Spleen (tissue), 11 donors: Measurements from ENCODE around the gene FBRS. TPM values are rescaled to one million over a fixed set of nuclear protein-coding genes. Genes with fewer than 3 reads are reported as not detected.
A peak's percentile ranks its signal among the peaks of the same experiment; 100 is the strongest.

ENCODE experiments used
- DNase-seq: peaks from one replicate; pipeline ENCODE4 v3.0.0-alpha.2; 2020
- H3K27ac ChIP-seq, 8 donors: fragments of 200-600 bp; sonication (generic) in 7 of 8; 1 replicate in 4 of 8; 2 replicates in 4 of 8; pipeline versions ENCODE4 v1.5.0 to v1.8.0; 2016 to 2021; ENCODE audit warnings: inconsistent platforms in 4 of 8, mild to moderate bottlenecking in 4 of 8, moderate library complexity in 1 of 8
- H3K27me3 ChIP-seq, 7 donors: fragments of 200-600 bp; sonication (generic) in 6 of 7; replicated peaks in 1 of 7; 1 replicate in 4 of 7; 2 replicates in 3 of 7; pipeline versions ENCODE4 v1.5.0 to v1.8.0; 2016 to 2021; ENCODE audit warnings: inconsistent platforms in 3 of 7, mild to moderate bottlenecking in 1 of 7
- H3K36me3 ChIP-seq, 6 donors: fragments of 200-600 bp; sonication (generic) in 5 of 6; 1 replicate in 4 of 6; 2 replicates in 2 of 6; pipeline versions ENCODE4 v1.5.0 to v1.8.0; 2016 to 2021; ENCODE audit warnings: inconsistent platforms in 2 of 6
- H3K4me1 ChIP-seq, 6 donors: fragments of 200-600 bp; sonication (generic) in 5 of 6; 1 replicate in 3 of 6; 2 replicates in 3 of 6; pipeline versions ENCODE4 v1.5.0 to v1.8.0; 2016 to 2021; ENCODE audit warnings: inconsistent platforms in 3 of 6
- H3K4me3 ChIP-seq, 8 donors: fragments of 200-600 bp; sonication (generic) in 7 of 8; 1 replicate in 4 of 8; 2 replicates in 4 of 8; pipeline versions ENCODE4 v1.5.0 to v1.8.0; 2016 to 2021; ENCODE audit warnings: inconsistent platforms in 4 of 8, mild to moderate bottlenecking in 4 of 8, moderate library complexity in 2 of 8
- H3K9me3 ChIP-seq, 8 donors: fragments of 200-600 bp; sonication (generic) in 7 of 8; 1 replicate in 4 of 8; 2 replicates in 4 of 8; pipeline versions ENCODE4 v1.5.0 to v1.8.0; 2016 to 2021; ENCODE audit warnings: inconsistent platforms in 4 of 8
- CTCF ChIP-seq, 11 experiments: fragments of 200-600 bp in 7 of 11; fragments of 450-650 bp in 4 of 11; sonication (generic) in 4 of 11; IDR thresholded peaks in 8 of 11; conservative IDR thresholded peaks in 3 of 11; 1 replicate in 7 of 11; 2 replicates in 4 of 11; pipeline versions ENCODE4 v1.4.0 to v1.8.0; 2016 to 2021; ENCODE audit warnings: antibody characterized with exemption in 11 of 11, inconsistent platforms in 4 of 11, mild to moderate bottlenecking in 1 of 11
- POLR2A ChIP-seq, 3 donors: fragments of 450-650 bp; IDR thresholded peaks; one replicate each; pipeline ENCODE4 v1.5.1; 2017; ENCODE audit warnings: antibody characterized with exemption in 3 of 3, mild to moderate bottlenecking in 1 of 3
- POLR2AphosphoS5 ChIP-seq, 3 donors: sonication (generic); formaldehyde crosslinking; IDR thresholded peaks; one replicate each; pipeline ENCODE4 v1.5.1; 2017; ENCODE audit warnings: antibody characterized with exemption in 3 of 3
- WGBS, 5 donors: extraction: QIAGEN DNeasy Blood & Tissue Kit in 3 of 5; methylation state at CpG; one replicate each; pipeline versions ENCODE4 v1.1.5 to v1.1.7; 2013 to 2018; 5-methylcytosine and 5-hydroxymethylcytosine counted together
- intact Hi-C: fragments of 100-400 bp; cut with DNase I; formaldehyde crosslinking; loops from one replicate; pipeline ENCODE4 v1.15.0; 2023; ENCODE audit warnings: low total_unique reads
- polyA plus RNA-seq, 3 donors: library from polyadenylated mRNA; stranded (reverse); fragments of 200-250 nt; gene quantifications; one replicate each; pipeline ENCODE4 v1.2.1, GENCODE V29; 2013
- total RNA-seq, 7 donors: library from RNA; depleted of rRNA in 3 of 7; stranded (reverse); fragments of >200 nt in 3 of 7; fragmentation: NEBNext Ultra II Directional in 4 of 7; extraction: Animal tissue kit (Norgen Biotek cat#: 25700) in 4 of 7; gene quantifications; one replicate each; pipeline versions ENCODE4 v1.1.0 to v1.2.1, GENCODE V29; 2016 to 2021
- donor health status: healthy with polysubstance abuse.
- donor health status: DM: no; HTN: no; CAD: no; lungs with moderate emphysema.
- donor health status: DM: no; HTN: no; CAD: no.
- donor health status: Bipolar disorder and iron deficiency.
- donor health status: healthy.
- donor health status: DM: no; HTN: no; CAD: no.
- donor health status: DM: yes; HTN: yes; CAD: no.

FBRS gene
- total and polyA plus RNA-seq, 10 donors: 25.8 to 118 (median 76.1) TPM

- Histone ChIP-seq H3K4me1 (peaks cover 13 to 75% (median 58%) of the 10 kb centered on the region in 6 donors), H3K27me3 (no peaks in the 10 kb centered on the region), H3K36me3 (peaks cover 0 to 30% (median 22%) of the 10 kb centered on the region in 6 donors), H3K27ac (peak overlapping the region; percentile 99 to 100 (median 100)), H3K4me3 (peak overlapping the region; percentile 80 to 99 (median 94)), H3K9me3 (no peaks in the 10 kb centered on the region)
- 13 to 24% (median 15%) methylated on average over 17 to 26 of the region's 26 CpGs for WGBS, 5 donors
- TF ChIP-seq CTCF (IDR thresholded peaks at IDR 0.05 in 8 of 11, conservative IDR thresholded peaks at IDR 0.05 in 3 of 11): no peak
- no peak for TF ChIP-seq POLR2AphosphoS5 (IDR thresholded peaks at IDR 0.05)
- TF ChIP-seq POLR2A (IDR thresholded peaks at IDR 0.05): no peak
- intact Hi-C loops: no loop called here
- DNase-seq: peak; percentile 8
These were observed 39.3 kb downstream of the FBRS start for GRCh38 chr16:30697264-30698138.

GRCh38 chr16:30698139-30698815 lies 40.0 kb downstream of the FBRS start:
- intact Hi-C loops: no loop called here
- DNase-seq: peak; percentile 100
- H3K4me3 ChIP-seq: peak overlapping the region; percentile 80 to 99 (median 94)
- peak overlapping the region; percentile 99 to 100 (median 100) for H3K27ac ChIP-seq
- H3K36me3 ChIP-seq: peaks cover 0 to 37% (median 29%) of the 10 kb centered on the region in 6 donors
- TF ChIP-seq CTCF (IDR thresholded peaks at IDR 0.05 in 8 of 11, conservative IDR thresholded peaks at IDR 0.05 in 3 of 11): peak in 5 of 11 experiments; percentile 9 to 55 (median 40)
- TF ChIP-seq POLR2A (IDR thresholded peaks at IDR 0.05): peak; percentile 49 to 89 (median 59)
- peak; percentile 97 to 99 (median 99) for TF ChIP-seq POLR2AphosphoS5 (IDR thresholded peaks at IDR 0.05)
- no peaks in the 10 kb centered on the region for H3K9me3 ChIP-seq
- no peaks in the 10 kb centered on the region for H3K27me3 ChIP-seq
- peaks cover 13 to 67% (median 58%) of the 10 kb centered on the region in 6 donors for H3K4me1 ChIP-seq
- WGBS, 5 donors: 0 to 1% (median 0%) methylated on average over 7 to 72 of the region's 76 CpGs

GRCh38 chr16:30698816-30699614 lies 40.8 kb downstream of the FBRS start, which contains the start of gene SRCAP:
SRCAP (plus strand) TSS chr16:30699171; CDS start chr16:30700825, 1,654 bp downstream.
- Histone ChIP-seq H3K4me3 (peak within 1 kb of the TSS; percentile 80 to 99 (median 94)), H3K27ac (peak within 1 kb of the TSS; percentile 99 to 100 (median 100)), H3K4me1 (peaks cover 13 to 60% (median 52%) of the 10 kb centered on the region in 6 donors), H3K27me3 (no peaks in the 10 kb centered on the region), H3K9me3 (no peaks in the 10 kb centered on the region), H3K36me3 (peaks cover 0 to 45% (median 37%) of the 10 kb centered on the region in 6 donors)
- intact Hi-C loops: no loop called here
- TF ChIP-seq POLR2A (IDR thresholded peaks at IDR 0.05): peak in 1 of 3 donors; percentile 39
- no peak for TF ChIP-seq CTCF (IDR thresholded peaks at IDR 0.05 in 8 of 11, conservative IDR thresholded peaks at IDR 0.05 in 3 of 11)
- TF ChIP-seq POLR2AphosphoS5 (IDR thresholded peaks at IDR 0.05): peak; percentile 3 to 78 (median 55)
- peak; percentile 95 for DNase-seq
- 0 to 2% (median 1%) methylated on average over 44 to 57 of the region's 57 CpGs for WGBS, 5 donors
